ENCODE results near the gene BRINP3. TPM values are rescaled to one million over a fixed set of nuclear protein-coding genes. Genes with fewer than 3 reads are reported as not detected.

Gene BRINP3
- total and polyA plus RNA-seq, 2 experiments from 2014 or later, result not detected

GRCh38 chr1:190274721-190275120, 202.9 kb downstream of the BRINP3 start:
- DNase-seq (ENCODE audit: low spot score) (no peak), ATAC-seq (no peak)
- Mint-ChIP-seq H3K9me3 (no peaks in the 10 kb centered on the region), H3K4me3 (no peak overlapping the region), H3K27ac (no peak overlapping the region), H3K4me1 (no peaks in the 10 kb centered on the region; the same call in 2 of the 3 replicates), H3K36me3 (ENCODE audit: low read depth) (no peaks in the 10 kb centered on the region), H3K27me3 (ENCODE audit: insufficient read depth, low read depth, poor library complexity) (no peaks in the 10 kb centered on the region)
- no peaks in the 10 kb centered on the region for H3K79me2 ChIP-seq (replicated peaks; ENCODE audit: insufficient read depth)
- no peaks in the 10 kb centered on the region for H3K27me3 ChIP-seq (ENCODE audit: insufficient read depth)
- no peak overlapping the region for H3K27ac ChIP-seq (ENCODE audit: low read depth)
- H3K4me1 ChIP-seq (ENCODE audit: insufficient read depth), result no peaks in the 10 kb centered on the region
- H3K36me3 ChIP-seq (ENCODE audit: insufficient read depth), result no peaks in the 10 kb centered on the region
- TF ChIP-seq CREB1 (CRISPR knock-in tag; IDR thresholded peaks at IDR 0.05; ENCODE audit: low read depth), result no peak
- TF ChIP-seq ZNF114 (CRISPR knock-in tag; IDR thresholded peaks at IDR 0.05), result no peak
- TF ChIP-seq EZH2 (IDR thresholded peaks at IDR 0.05; ENCODE audit: low read depth, unreplicated experiment), result no peak
- no peak for TF ChIP-seq ETS1 (IDR thresholded peaks at IDR 0.05)
- no peak for TF ChIP-seq JUNB (IDR thresholded peaks at IDR 0.05; ENCODE audit: unreplicated experiment)
- TF ChIP-seq REST (IDR thresholded peaks at IDR 0.05; ENCODE audit: unreplicated experiment), result no peak
- TF ChIP-seq STAT1 (IDR thresholded peaks at IDR 0.05; ENCODE audit: unreplicated experiment), result no peak
- no peak for TF ChIP-seq NANOG (IDR thresholded peaks at IDR 0.05; ENCODE audit: borderline replicate concordance)
- TF ChIP-seq CTCF (conservative IDR thresholded peaks at IDR 0.05; ENCODE audit: low read depth in 2 of 2), result no peak
- no peak for TF ChIP-seq ZNF462 (CRISPR knock-in tag; IDR thresholded peaks at IDR 0.05)
- no peak for TF ChIP-seq ZNF331 (CRISPR knock-in tag; IDR thresholded peaks at IDR 0.05; ENCODE audit: low read depth)
- H3K4me3 ChIP-seq, result no peak overlapping the region
- no peak overlapping the region for H2AFZ ChIP-seq
- no peaks in the 10 kb centered on the region for H3K9me2 ChIP-seq (ENCODE audit: insufficient read depth)
- no peaks in the 10 kb centered on the region for H4K20me1 ChIP-seq (replicated peaks; ENCODE audit: insufficient read depth)
- no peak overlapping the region for H3K4me2 ChIP-seq
- H3F3A ChIP-seq (replicated peaks; ENCODE audit: low read depth), result no peaks in the 10 kb centered on the region
